AG04450 (cell line): ENCODE data around the gene SERPINB6. TPM values are rescaled to one million over a fixed set of nuclear protein-coding genes. Genes with fewer than 3 reads are reported as not detected.
A peak's percentile ranks its signal among the peaks of the same experiment; 100 is the strongest.

Source experiments
- CTCF ChIA-PET: fragments of 300-600, 350-600 bp; formaldehyde crosslinking; extraction: SDS; loops from one replicate; lab custom pipeline; 2022; ENCODE audit warnings: antibody characterized with exemption, inconsistent platforms; lab: Charles Lee
- POLR2A ChIA-PET: fragments of 350-600 bp; formaldehyde crosslinking; extraction: SDS; loops from one replicate; lab custom pipeline; 2021; ENCODE audit warnings: antibody characterized with exemption, inconsistent platforms; lab: Yijun Ruan, JAX
- DNase-seq: peaks from one replicate; pipeline ENCODE4 v3.0.0-alpha.2; 2011; ENCODE audit warnings: low read depth, low spot score
- H3K27ac ChIP-seq: one replicate; pipeline ENCODE4 v1.5.1; 2012; ENCODE audit warnings: low read depth, low read length, control low read depth
- H3K27me3 ChIP-seq: one replicate; pipeline ENCODE4 v1.6.0; 2012; ENCODE audit warnings: low read length; ENCODE audit not compliant: control insufficient read depth, insufficient read depth
- H3K4me3 ChIP-seq: 2 replicates; pipeline ENCODE4 v1.5.1; 2011; ENCODE audit warnings: mild to moderate bottlenecking, low read depth, low read length, control low read depth
- H3K9me3 ChIP-seq: 2 replicates; pipeline ENCODE4 v1.5.1; 2012; ENCODE audit warnings: low read length; ENCODE audit not compliant: control insufficient read depth, insufficient read depth
- polyA plus RNA-seq: library from polyadenylated mRNA; depleted of rRNA; stranded (reverse); fragments of >200 nt; gene quantifications from 2 replicates; pipeline ENCODE4 v1.2.3, GENCODE V29; 2011
- TF ChIP-seq, protein P1 (sequence below): IDR thresholded peaks from 2 replicates; pipeline ENCODE4 v1.5.1; 2011; ENCODE audit warnings: low read depth, low read length, control low read depth, inconsistent platforms

The SERPINB6 gene
- polyA plus RNA-seq, 1 experiment = 120 TPM

DNA sequence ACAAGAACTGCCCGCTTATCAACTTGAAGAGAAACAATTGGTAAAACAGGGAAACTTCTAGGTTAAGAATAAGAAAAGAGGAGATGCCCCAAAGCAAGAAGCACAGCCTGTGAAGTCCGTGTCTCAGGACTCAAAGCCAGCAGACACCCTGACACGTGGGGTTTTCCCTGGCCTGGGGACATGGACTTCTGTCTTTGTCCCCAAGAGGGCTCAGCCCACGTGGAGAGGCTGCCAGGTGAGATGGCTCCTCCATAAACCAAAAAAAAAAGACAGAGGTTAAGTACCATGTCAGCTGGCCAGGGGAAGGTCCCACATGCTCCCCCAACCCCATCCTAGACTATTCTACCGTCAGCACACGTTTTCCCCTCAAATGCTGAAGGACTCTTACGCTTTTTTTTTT lies 9.9 kb downstream of the SERPINB6 start:
- Histone ChIP-seq H3K9me3 (no peaks in the 10 kb centered on the region), H3K27me3 (no peaks in the 10 kb centered on the region), H3K4me3 (no peak overlapping the region), H3K27ac (peak overlapping the region; percentile 40)
- no peak for DNase-seq
- ChIA-PET CTCF (interaction anchor here (4.2 kb wide), 1 partner anchor 10 kb away, joined by 46 read pairs; no protein-coding TSS in a partner anchor), POLR2A (no interaction called here)
- TF ChIP-seq, protein P1, sequence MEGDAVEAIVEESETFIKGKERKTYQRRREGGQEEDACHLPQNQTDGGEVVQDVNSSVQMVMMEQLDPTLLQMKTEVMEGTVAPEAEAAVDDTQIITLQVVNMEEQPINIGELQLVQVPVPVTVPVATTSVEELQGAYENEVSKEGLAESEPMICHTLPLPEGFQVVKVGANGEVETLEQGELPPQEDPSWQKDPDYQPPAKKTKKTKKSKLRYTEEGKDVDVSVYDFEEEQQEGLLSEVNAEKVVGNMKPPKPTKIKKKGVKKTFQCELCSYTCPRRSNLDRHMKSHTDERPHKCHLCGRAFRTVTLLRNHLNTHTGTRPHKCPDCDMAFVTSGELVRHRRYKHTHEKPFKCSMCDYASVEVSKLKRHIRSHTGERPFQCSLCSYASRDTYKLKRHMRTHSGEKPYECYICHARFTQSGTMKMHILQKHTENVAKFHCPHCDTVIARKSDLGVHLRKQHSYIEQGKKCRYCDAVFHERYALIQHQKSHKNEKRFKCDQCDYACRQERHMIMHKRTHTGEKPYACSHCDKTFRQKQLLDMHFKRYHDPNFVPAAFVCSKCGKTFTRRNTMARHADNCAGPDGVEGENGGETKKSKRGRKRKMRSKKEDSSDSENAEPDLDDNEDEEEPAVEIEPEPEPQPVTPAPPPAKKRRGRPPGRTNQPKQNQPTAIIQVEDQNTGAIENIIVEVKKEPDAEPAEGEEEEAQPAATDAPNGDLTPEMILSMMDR = no peak

- TF ChIP-seq, protein P1 = no peak
- ChIA-PET CTCF (interaction anchor here (0.7 to 4.2 kb wide), 2 partner anchors 10 to 165 kb away, joined by 3 to 46 read pairs; no protein-coding TSS in a partner anchor), POLR2A (interaction anchor here (0.5 to 1.3 kb wide), 4 partner anchors 26 to 753 kb away, joined by 3 to 5 read pairs (median 3); no protein-coding TSS in a partner anchor)
- Histone ChIP-seq H3K9me3 (no peaks in the 10 kb centered on the region), H3K4me3 (no peak overlapping the region), H3K27me3 (no peaks in the 10 kb centered on the region), H3K27ac (peak overlapping the region; percentile 40)
- no peak for DNase-seq
Measured at GRCh38 chr6:2960935-2961334, 10.4 kb downstream of the SERPINB6 start.

GRCh38 chr6:2959909-2960719 lies 11.3 kb downstream of the SERPINB6 start:
- DNase-seq = peak; percentile 32
- TF ChIP-seq, protein P1 = no peak
- ChIA-PET POLR2A (interaction anchor here (0.5 to 1.3 kb wide), 5 partner anchors 27 to 1053 kb away, joined by 3 to 5 read pairs (median 3); no protein-coding TSS in a partner anchor), CTCF (interaction anchor here (0.5 to 4.2 kb wide), 2 partner anchors 9 to 165 kb away, joined by 3 to 46 read pairs; no protein-coding TSS in a partner anchor)
- Histone ChIP-seq H3K4me3 (no peak overlapping the region), H3K27ac (peak overlapping the region; percentile 40), H3K9me3 (no peaks in the 10 kb centered on the region), H3K27me3 (no peaks in the 10 kb centered on the region)

- CTCF ChIA-PET = no interaction called here
- Histone ChIP-seq H3K4me3 (no peak overlapping the region), H3K27ac (no peak overlapping the region), H3K27me3 (no peaks in the 10 kb centered on the region), H3K9me3 (no peaks in the 10 kb centered on the region)
- no peak for DNase-seq
- TF ChIP-seq, protein P1 = no peak
- POLR2A ChIA-PET = no interaction called here
Measured at GRCh38 chr6:2958776-2959175, 12.6 kb downstream of the SERPINB6 start.

GRCh38 chr6:2958331-2958711 lies 13.0 kb downstream of the SERPINB6 start:
- POLR2A ChIA-PET = no interaction called here
- Histone ChIP-seq H3K27me3 (no peaks in the 10 kb centered on the region), H3K4me3 (no peak overlapping the region), H3K27ac (no peak overlapping the region), H3K9me3 (no peaks in the 10 kb centered on the region)
- CTCF ChIA-PET = no interaction called here
- DNase-seq = no peak
- TF ChIP-seq, protein P1 = no peak
